Activated CD4-positive, alpha-beta T cell treated with anti-CD3 and anti-CD28 coated beads, Interleukin-2, Interleukin-6, amounts not matched to agents 100 ng/mL and 50 ng/mL, durations not matched to agents 16 hours and 8 hours (primary cell): ENCODE data around the gene IGLL5.

Source experiments
- DNase-seq: peaks from one replicate; pipeline ENCODE4 v3.0.0-alpha.2; 2020

IGLL5 gene

DNA sequence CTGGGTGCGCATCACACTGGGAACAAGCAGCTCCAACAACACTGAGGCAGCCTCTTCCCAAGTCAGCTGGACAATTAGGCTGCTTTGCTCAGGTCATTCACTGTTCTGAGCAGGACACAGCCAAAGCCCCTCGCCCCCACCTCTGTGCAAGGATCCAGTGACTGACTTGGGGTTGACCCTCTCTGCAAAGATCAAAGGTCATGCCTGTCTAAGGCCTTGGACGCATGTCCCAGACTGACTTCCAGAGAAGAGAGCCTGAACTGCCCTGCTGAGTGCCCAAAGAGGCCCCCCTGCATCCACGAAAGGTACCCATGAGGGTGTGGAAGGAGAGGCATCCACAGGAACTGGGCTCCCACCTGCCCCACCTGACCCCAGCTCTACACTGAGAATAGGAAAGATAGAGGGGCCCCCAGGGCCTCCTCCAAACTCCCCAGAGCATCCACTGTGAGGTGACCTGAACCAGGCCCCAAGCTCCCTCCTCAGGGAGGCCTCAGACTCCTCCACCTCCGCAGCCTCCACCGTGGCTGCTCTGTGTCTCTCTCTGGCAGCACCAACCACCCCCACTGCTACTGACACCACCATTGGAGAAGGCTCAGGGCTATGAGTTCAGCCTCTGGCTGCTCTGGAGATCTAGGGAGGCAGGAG, 53.5 kb downstream of the IGLL5 start:
- DNase-seq, result no peak

DNA sequence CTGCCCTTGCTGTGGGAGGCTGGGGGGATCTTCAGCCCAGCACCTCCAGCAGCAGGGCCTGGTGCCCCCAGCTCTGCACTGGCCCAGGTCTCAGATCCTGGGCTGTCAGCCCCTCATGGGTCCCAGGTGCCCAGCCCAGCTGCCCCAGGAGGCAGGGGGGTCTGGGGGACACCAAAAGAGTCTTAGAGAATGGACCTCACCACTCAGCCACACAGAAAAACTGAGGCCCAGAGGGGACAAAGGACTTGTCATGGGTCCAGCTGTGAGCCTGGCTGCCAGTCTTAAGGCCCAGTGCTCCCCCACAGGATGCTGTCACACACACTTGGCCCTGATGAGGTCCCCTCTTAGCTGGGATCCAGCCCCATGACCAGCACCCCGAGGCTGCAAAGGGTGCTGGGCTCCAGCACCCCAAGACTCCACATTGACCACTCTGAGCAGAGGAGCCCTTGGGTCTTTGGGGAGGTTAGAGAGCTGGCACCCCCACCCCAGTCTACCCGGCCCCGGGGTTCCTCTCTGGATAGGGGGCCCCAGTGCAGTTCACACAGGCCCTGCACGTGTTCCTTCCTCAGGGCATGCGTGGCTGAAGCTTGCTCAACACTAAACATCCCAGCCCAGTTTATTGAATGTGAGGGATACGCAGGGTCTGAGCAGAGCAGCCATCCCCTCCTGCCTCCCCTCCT, 54.4 kb downstream of the IGLL5 start:
- no peak for DNase-seq

DNA sequence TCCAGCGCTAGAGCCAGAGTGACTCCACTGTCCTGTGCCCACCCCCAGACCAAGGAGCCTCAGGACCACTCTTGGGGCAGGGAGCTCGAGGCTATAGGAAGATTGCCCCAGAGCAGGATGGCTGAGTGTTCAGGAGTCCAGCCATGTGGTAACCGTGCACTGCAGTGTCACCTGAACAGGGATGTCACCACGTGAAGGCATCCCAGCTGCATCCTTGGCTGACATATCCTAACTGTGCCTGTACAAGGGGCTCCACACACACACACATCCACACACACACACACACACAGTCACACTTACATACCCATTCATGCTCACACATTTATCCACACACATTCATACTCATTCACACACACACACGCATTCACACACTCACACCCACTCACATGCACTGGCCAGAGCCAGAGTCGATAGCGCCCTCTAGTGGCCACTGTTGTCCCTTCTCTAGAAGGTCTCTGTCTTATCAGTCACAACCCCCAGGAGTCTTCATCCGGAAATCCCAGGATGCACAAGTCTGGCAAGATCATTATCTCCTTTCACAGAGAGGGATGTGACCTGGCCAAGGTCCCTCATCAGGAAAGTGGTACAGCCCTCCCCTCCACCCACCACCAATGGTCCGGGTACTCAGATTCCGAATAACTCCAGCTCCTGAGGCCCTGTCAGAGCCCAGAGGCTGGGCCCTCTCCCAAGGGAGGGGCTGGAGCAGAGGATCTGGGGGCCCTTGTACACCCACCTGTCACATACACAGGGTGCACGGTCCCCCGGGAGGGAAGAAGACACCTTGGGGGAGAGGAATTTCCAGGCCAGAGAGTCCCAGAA, 55.1 kb downstream of the IGLL5 start:
- peak; percentile 84 for DNase-seq

DNA sequence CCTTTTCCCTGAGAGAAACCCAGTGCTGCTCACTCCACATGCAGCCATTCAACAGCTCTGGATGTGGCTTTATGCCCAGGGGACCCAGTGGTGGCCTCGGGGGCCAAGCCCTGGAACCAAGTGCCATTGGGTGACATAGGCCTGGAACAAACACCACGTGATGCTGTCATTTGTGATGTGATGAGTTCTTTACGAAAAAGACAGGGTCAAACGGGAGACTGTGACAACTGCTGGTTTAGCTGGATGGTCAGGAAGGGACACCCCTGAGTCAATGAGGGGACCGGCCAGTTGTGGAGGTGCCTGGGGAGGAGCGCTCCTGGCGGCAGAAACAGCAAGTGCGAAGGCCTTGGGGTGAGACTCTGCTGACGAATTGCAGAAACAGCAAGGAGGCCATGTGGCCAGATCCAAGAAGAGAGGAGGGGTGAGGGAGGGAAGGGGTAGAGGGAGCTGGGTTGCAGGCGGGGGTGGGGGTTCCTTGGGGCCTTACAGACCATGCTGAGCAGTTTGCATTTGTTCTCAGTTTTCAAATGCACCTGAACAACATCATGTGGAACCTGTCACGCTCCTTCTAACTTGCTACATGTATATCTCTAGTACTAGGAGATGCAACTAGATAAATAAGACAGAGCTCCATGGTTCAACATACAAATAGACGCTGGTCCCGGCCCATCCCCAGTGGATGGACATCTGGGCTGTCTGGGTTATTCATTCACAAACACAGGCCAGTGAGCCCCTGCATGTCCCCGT, 56.1 kb downstream of the IGLL5 start:
- DNase-seq, result no peak

- no peak for DNase-seq
Measured at GRCh38 chr22:22944268-22944985, 56.8 kb downstream of the IGLL5 start.

- no peak for DNase-seq
Measured at GRCh38 chr22:22945195-22945594, 57.6 kb downstream of the IGLL5 start.
